Measurements from ENCODE around the gene WBP2.

- TF ChIP-seq CTCF (optimal IDR thresholded peaks at IDR 0.05 in 1 of 3, IDR thresholded peaks at IDR 0.05 in 1 of 3, conservative IDR thresholded peaks at IDR 0.05 in 1 of 3; ENCODE audit: extremely low read depth in 1 of 3, insufficient read depth in 2 of 3, low read length in 3 of 3) (no peak), EZH2 (IDR thresholded peaks at IDR 0.05; ENCODE audit: low read length) (no peak)
Measured at GRCh38 chr17:75803883-75804282, 51.3 kb downstream of the WBP2 start.

Data from keratinocyte (primary cell).